SK-N-DZ (cell line): ENCODE results near the gene ANKRD50.

ENCODE experiments used
- DNase-seq: peaks from one replicate; pipeline ENCODE4 v3.0.0-alpha.2; 2015; ENCODE audit warnings: low spot score

The ANKRD50 gene

DNA sequence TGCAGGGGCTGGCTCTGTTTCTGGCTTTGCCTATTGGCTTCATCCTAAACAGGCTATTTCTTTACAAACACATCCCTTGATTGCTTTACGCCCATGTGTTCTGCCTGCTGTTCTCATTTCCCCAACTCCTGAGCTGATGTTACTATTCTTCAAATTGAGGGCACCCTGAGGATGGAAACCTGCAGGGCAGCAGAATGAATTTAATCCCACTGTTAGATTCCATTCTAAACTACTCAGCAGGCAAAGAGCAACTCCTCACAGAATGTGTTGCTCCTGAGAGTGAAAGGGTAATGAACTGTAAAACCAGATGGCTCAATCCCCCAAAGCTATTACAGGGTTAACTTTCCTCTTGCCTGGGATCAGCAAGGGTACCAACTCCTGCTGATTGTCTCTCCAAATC is 75.7 kb downstream of the ANKRD50 start:
- DNase-seq: no peak

DNA sequence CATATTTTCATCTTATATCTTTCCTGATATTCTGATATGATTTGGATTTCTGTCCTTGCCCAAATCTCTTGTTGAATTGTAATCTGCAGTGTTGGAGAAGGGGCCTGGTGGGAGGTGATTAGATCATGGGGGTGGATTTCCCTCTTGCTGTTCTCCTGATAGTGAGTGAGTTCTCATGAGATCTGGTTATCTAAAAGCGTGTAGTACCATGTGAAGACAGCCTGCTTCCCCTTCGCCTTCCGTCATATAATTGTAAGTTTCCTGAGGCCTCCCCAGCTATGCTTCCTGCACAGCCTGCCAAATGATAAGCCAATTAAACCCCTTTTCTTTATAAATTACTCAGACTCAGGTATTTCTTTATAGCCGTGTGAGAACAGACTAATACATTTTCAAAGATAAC is 77.2 kb downstream of the ANKRD50 start:
- DNase-seq: no peak

- no peak for DNase-seq
Observed at GRCh38 chr4:124633285-124633941, 79.1 kb downstream of the ANKRD50 start.

GRCh38 chr4:124632439-124632838 is 80.1 kb downstream of the ANKRD50 start:
- no peak for DNase-seq

GRCh38 chr4:124631760-124632159 is 80.8 kb downstream of the ANKRD50 start:
- DNase-seq: no peak

DNA sequence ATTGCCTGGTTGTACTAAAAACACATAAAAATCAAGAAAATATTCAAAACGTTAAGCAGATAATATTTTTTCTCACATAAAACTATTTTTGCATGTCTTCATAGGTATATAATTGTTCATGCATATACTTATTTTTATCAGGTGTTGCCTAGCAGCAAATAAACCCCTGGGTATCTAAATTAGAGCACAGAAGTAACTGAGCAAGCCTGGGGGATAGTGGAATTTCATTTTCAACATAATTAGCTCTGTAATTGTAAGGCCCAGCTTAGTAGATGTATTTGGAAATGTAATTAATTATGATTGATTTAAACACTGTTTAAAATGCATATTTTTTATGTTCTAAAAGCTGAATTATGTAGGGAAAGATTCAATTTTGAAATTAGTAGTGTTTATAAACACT is 82.9 kb downstream of the ANKRD50 start:
- DNase-seq: no peak
